ENCODE measurements around the gene ABLIM3. TPM values are rescaled to one million over a fixed set of nuclear protein-coding genes. Genes with fewer than 3 reads are reported as not detected.

Gene ABLIM3
- total RNA-seq, 1 donor from 2014 or later: 50.8 TPM

GRCh38 chr5:149304195-149305078 is 163.1 kb downstream of the ABLIM3 start:
- Histone ChIP-seq H3K4me1 (no peaks in the 10 kb centered on the region), H3K4me3 (no peak overlapping the region), H3K9me3 (no peaks in the 10 kb centered on the region), H3K27me3 (no peaks in the 10 kb centered on the region), H3K27ac (no peak overlapping the region), H3K36me3 (no peaks in the 10 kb centered on the region)
- no peak for TF ChIP-seq CTCF (IDR thresholded peaks at IDR 0.05)
- no peak for TF ChIP-seq POLR2A (IDR thresholded peaks at IDR 0.05)
- TF ChIP-seq POLR2AphosphoS5 (IDR thresholded peaks at IDR 0.05; ENCODE audit: insufficient read depth in 1 of 2, low read depth in 1 of 2): no peak
- DNase-seq (ENCODE audit: extremely low spot score in 2 of 2): no peak
- intact Hi-C loops (cut with DNase I): no loop called here

- DNase-seq (ENCODE audit: extremely low spot score in 2 of 2): no peak
- H3K4me3 ChIP-seq: no peak overlapping the region
- intact Hi-C loops (cut with DNase I): no loop called here
- TF ChIP-seq CTCF (IDR thresholded peaks at IDR 0.05): no peak
- TF ChIP-seq POLR2A (IDR thresholded peaks at IDR 0.05): no peak
- TF ChIP-seq POLR2AphosphoS5 (IDR thresholded peaks at IDR 0.05; ENCODE audit: insufficient read depth in 1 of 2, low read depth in 1 of 2): no peak
- peaks cover 0 to 4% of the 10 kb centered on the region in 2 donors for H3K36me3 ChIP-seq
- H3K27me3 ChIP-seq: no peaks in the 10 kb centered on the region
- H3K4me1 ChIP-seq: no peaks in the 10 kb centered on the region
- no peaks in the 10 kb centered on the region for H3K9me3 ChIP-seq
- no peak overlapping the region for H3K27ac ChIP-seq
Observed at GRCh38 chr5:149309354-149309753, 168.1 kb downstream of the ABLIM3 start.

Other genes starting within 250 kb of the ABLIM3 start
- gene SH3TC2, start 78.4 kb upstream of the ABLIM3 start, total RNA-seq: 2.0 TPM
- 14.7 TPM for gene AFAP1L1, start 130.4 kb downstream of the ABLIM3 start, total RNA-seq
- 16.9 TPM for gene GRPEL2, start 204.0 kb downstream of the ABLIM3 start, total RNA-seq
- gene PCYOX1L, start 216.6 kb downstream of the ABLIM3 start, total RNA-seq: 6.4 TPM
- 2.7 TPM for gene IL17B, start 237.8 kb downstream of the ABLIM3 start, total RNA-seq